ENCODE data around the gene TSC1. TPM values are rescaled to one million over a fixed set of nuclear protein-coding genes. Genes with fewer than 3 reads are reported as not detected.

Gene TSC1
- total RNA-seq, 1 experiment from 2014 or later = 15.3 TPM

- H3K27me3 ChIP-seq = no peaks in the 10 kb centered on the region
- no peak overlapping the region for H3K4me3 ChIP-seq
- DNase-seq = no peak
- H3K9me3 ChIP-seq = no peaks in the 10 kb centered on the region
- H3K36me3 ChIP-seq = peaks cover 19% of the 10 kb centered on the region
Observed at GRCh38 chr9:132909311-132909710, 35.1 kb downstream of the TSC1 start.

GRCh38 chr9:132908635-132909034 is 35.8 kb downstream of the TSC1 start:
- H3K36me3 ChIP-seq = peaks cover 20% of the 10 kb centered on the region
- no peak overlapping the region for H3K4me3 ChIP-seq
- H3K9me3 ChIP-seq = no peaks in the 10 kb centered on the region
- no peaks in the 10 kb centered on the region for H3K27me3 ChIP-seq
- DNase-seq = no peak

DNA sequence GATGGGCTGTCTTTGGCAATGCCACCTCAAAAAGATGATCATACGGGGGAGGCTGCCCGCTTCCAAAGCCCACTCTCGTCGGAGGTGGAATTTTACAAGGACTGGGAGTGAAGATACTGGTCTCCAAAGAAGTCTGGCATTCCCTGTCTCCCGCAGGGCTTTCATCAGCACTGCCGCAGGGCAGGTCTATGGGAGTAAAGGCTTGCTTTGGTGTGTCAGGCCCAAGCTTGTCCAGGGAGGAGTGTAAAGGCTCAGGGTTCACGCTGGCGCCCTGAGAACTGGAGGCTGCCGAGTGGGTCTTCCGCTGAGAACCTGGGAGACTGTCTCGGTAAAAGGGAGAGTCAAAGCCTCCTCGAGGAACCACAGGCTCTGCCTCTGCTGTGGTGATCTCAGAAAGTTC is 38.7 kb downstream of the TSC1 start:
- H3K9me3 ChIP-seq = no peaks in the 10 kb centered on the region
- DNase-seq = no peak
- no peak overlapping the region for H3K4me3 ChIP-seq
- peaks cover 34% of the 10 kb centered on the region for H3K36me3 ChIP-seq
- no peaks in the 10 kb centered on the region for H3K27me3 ChIP-seq

- no peak overlapping the region for H3K4me3 ChIP-seq
- no peaks in the 10 kb centered on the region for H3K9me3 ChIP-seq
- H3K36me3 ChIP-seq = peaks cover 38% of the 10 kb centered on the region
- H3K27me3 ChIP-seq = no peaks in the 10 kb centered on the region
- no peak for DNase-seq
Observed at GRCh38 chr9:132903574-132904492, 40.6 kb downstream of the TSC1 start.

GRCh38 chr9:132901858-132902831 is 42.3 kb downstream of the TSC1 start:
- Histone ChIP-seq H3K27me3 (no peaks in the 10 kb centered on the region), H3K4me3 (no peak overlapping the region), H3K9me3 (no peaks in the 10 kb centered on the region), H3K36me3 (peaks cover 45% of the 10 kb centered on the region)
- DNase-seq = peak; percentile 59

- Histone ChIP-seq H3K4me3 (no peak overlapping the region), H3K27me3 (no peaks in the 10 kb centered on the region), H3K9me3 (no peaks in the 10 kb centered on the region), H3K36me3 (peaks cover 55% of the 10 kb centered on the region)
- DNase-seq = no peak
Observed at GRCh38 chr9:132898051-132898450, 46.4 kb downstream of the TSC1 start.

- Histone ChIP-seq H3K9me3 (no peaks in the 10 kb centered on the region), H3K27me3 (no peaks in the 10 kb centered on the region), H3K4me3 (no peak overlapping the region), H3K36me3 (peaks cover 46% of the 10 kb centered on the region)
- DNase-seq = no peak
Observed at GRCh38 chr9:132896906-132897305, 47.5 kb downstream of the TSC1 start.

DNA sequence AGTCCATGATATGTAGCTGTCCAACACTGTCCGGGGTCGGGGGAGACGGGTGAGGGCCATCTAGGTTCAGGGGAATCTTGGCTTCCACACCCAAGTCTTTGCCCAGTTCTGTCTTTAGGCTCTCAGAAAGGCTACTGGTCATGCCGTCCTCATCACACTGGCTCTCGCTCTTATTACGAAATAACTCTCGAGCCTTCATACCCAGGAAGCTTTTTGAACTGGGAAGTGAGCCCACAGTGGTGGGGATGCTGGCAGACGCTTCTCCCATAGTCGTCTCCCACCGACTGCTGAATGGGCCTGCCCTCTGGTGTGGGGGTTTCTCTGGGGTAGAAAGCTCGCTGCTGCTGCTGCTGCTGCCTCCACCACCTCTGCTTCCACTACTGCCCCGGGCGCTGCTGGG is 48.2 kb downstream of the TSC1 start:
- Histone ChIP-seq H3K36me3 (peaks cover 40% of the 10 kb centered on the region), H3K9me3 (no peaks in the 10 kb centered on the region), H3K27me3 (no peaks in the 10 kb centered on the region), H3K4me3 (no peak overlapping the region)
- no peak for DNase-seq

DNA sequence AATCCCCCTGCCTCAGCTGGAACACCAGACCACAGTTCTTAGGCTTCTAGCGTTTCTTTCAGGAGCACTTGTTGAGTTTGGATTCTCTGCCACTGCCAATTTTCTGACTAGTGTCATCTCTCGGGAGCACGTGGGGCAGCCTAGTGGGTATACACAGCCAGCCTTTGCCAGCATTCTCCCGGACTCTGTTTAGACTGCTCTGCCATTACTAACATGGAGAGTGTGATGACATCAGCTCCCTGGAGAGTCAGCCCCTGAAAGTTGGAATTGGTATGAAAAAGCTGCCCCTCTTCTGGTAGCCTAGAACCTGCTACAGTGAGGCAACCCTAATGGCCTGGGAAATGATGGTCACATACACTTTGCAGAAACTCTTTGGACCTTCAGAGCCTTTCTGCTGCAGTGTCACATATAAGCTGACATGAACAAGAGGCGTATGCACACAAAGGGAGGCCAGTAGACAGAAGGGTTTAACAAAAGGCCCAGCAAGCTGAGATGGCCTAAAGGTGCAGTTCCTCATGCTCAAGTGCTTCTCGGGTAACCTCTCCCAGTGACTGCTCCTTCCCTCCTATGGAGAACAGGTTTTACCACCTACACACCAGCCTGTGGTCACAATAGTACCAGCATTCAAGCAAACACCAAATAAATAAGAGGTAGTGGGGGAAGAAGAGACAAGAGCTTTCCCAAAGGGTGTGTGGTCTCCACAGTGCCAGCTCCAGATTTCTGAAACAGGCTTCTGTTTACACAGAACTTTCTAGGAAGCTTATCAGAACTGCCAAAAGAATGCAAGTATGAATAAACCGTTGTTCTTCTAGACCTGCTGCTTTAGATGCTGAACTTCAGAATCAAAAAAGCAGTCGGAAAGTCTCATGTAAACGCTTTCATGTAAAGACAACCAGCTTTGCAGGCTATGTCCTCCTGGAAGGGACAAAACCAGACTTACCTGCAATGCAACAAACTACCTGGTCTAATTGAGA is 49.3 kb downstream of the TSC1 start:
- H3K36me3 ChIP-seq = peaks cover 31% of the 10 kb centered on the region
- no peaks in the 10 kb centered on the region for H3K9me3 ChIP-seq

DNA sequence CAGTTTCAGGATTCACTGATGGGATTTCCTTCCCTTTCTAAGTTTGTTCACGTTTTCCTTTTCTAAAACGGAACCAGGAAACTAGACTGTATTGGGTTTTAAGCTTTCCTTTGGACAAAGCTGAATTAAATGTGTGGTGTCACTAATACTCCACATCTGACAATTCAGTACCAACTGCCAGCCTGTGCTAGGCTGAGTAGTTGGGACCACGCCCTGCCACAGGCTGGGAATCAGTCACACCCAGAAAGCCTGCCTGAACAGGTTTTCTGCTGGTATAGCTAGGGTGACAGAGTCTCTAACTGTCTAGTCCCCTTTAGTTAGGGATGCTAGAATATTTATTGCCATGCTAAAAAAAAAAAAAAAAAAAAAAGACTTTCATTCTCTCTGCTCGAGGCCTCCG is 50.1 kb downstream of the TSC1 start:
- no peak for DNase-seq
- no peak overlapping the region for H3K4me3 ChIP-seq
- peaks cover 26% of the 10 kb centered on the region for H3K36me3 ChIP-seq

More for the DNA sequence above, 49.3 kb downstream of the TSC1 start:
- DNase-seq = peak; percentile 11
- Histone ChIP-seq H3K4me3 (no peak overlapping the region), H3K27me3 (no peaks in the 10 kb centered on the region)

DNA sequence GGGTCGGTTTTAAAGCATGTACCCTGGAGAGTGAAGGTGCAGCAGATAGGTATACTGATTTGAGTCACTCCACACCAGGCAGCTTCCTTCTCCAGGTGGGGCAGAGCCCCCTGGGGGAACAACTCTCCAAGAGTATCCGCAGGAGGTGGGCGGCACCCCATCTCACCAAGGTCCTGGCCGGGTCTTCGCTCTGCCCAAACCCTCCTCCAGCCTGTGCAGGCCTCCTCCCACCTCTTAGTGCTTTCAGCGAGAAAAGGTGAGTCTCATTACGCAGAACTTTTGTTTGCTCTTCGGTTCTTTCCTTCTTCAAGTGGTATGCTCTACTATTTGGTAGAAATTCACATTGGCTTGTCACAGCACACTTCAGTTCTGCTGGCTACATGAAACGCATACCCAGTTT is 52.0 kb downstream of the TSC1 start:
- Histone ChIP-seq H3K9me3 (no peaks in the 10 kb centered on the region), H3K36me3 (peaks cover 17% of the 10 kb centered on the region), H3K27me3 (no peaks in the 10 kb centered on the region), H3K4me3 (no peak overlapping the region)
- DNase-seq = no peak

More for the DNA sequence above, 50.1 kb downstream of the TSC1 start:
- Histone ChIP-seq H3K27me3 (no peaks in the 10 kb centered on the region), H3K9me3 (no peaks in the 10 kb centered on the region)

DNA sequence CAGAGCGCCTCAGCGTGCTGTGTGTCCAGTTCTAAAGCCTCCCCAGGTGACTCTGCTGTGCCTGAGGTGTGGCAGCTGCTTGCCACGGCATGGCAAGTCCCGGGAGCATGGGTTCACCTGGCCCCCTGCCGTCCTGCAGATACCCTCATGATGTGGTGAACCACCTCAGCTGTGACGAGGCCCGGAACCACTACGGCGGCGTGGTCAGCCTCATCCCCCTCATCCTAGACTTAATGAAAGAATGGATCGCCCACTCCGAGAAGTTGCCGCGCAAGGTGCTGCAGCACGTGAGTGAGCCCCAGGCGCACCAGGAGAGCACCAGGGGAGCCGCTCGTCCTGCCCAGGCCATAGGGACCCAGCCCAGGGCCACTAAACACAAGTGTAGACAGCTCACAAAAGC is 56.3 kb downstream of the TSC1 start:
- H3K9me3 ChIP-seq = no peaks in the 10 kb centered on the region
- H3K4me3 ChIP-seq = no peak overlapping the region
- no peaks in the 10 kb centered on the region for H3K36me3 ChIP-seq
- DNase-seq = no peak
- no peaks in the 10 kb centered on the region for H3K27me3 ChIP-seq

GRCh38 chr9:132887181-132888120 is 57.0 kb downstream of the TSC1 start:
- no peak for DNase-seq
- H3K4me3 ChIP-seq = no peak overlapping the region
- no peaks in the 10 kb centered on the region for H3K27me3 ChIP-seq
- no peaks in the 10 kb centered on the region for H3K9me3 ChIP-seq
- no peaks in the 10 kb centered on the region for H3K36me3 ChIP-seq

GRCh38 chr9:132886334-132886725 is 58.1 kb downstream of the TSC1 start:
- H3K9me3 ChIP-seq = no peaks in the 10 kb centered on the region
- no peak overlapping the region for H3K4me3 ChIP-seq
- no peaks in the 10 kb centered on the region for H3K36me3 ChIP-seq
- DNase-seq = no peak
- no peaks in the 10 kb centered on the region for H3K27me3 ChIP-seq

- H3K36me3 ChIP-seq = no peaks in the 10 kb centered on the region
- H3K4me3 ChIP-seq = no peak overlapping the region
- no peaks in the 10 kb centered on the region for H3K9me3 ChIP-seq
- DNase-seq = no peak
- H3K27me3 ChIP-seq = no peaks in the 10 kb centered on the region
Observed at GRCh38 chr9:132885720-132886333, 58.6 kb downstream of the TSC1 start.
